Adrenal gland (tissue), 12 donors: ENCODE data around the gene PTPRU. TPM values are rescaled to one million over a fixed set of nuclear protein-coding genes. Genes with fewer than 3 reads are reported as not detected.

Experiments
- DNase-seq, 7 donors: peaks; one replicate each; pipeline ENCODE4 v3.0.0-alpha.2; 2019 to 2020
- H3K27ac ChIP-seq, 5 donors: fragments of 200-600 bp; sonication (generic) in 4 of 5; 1 replicate in 3 of 5; 2 replicates in 2 of 5; pipeline versions ENCODE4 v1.5.1 to v1.8.0; 2016 to 2020; ENCODE audit warnings: mild to moderate bottlenecking in 1 of 5
- H3K27me3 ChIP-seq: fragments of 200-600 bp; 2 replicates; pipeline ENCODE4 v1.8.0; 2021
- H3K36me3 ChIP-seq, 2 donors: fragments of 200-600 bp; replicated peaks in 1 of 2; 1 replicate in 1 of 2; 2 replicates in 1 of 2; pipeline versions ENCODE4 v1.5.1 to v1.8.0; 2018 to 2022
- H3K4me1 ChIP-seq, 2 donors: fragments of 200-600 bp; replicated peaks in 1 of 2; 1 replicate in 1 of 2; 2 replicates in 1 of 2; pipeline versions ENCODE4 v1.5.1 to v1.8.0; 2018 to 2021
- H3K4me3 ChIP-seq, 4 donors: fragments of 200-600 bp; sonication (generic) in 3 of 4; one replicate each; pipeline ENCODE4 v1.5.1; 2016 to 2018
- H3K9me3 ChIP-seq, 3 donors: fragments of 200-600 bp; sonication (generic) in 1 of 3; replicated peaks in 1 of 3; 1 replicate in 2 of 3; 2 replicates in 1 of 3; pipeline versions ENCODE4 v1.5.1 to v1.8.0; 2016 to 2021
- POLR2A ChIP-seq, 2 donors: fragments of 450-650 bp; IDR thresholded peaks; one replicate each; pipeline ENCODE4 v1.6.1; 2017; ENCODE audit warnings: antibody characterized with exemption in 2 of 2, mild to moderate bottlenecking in 2 of 2, moderate library complexity in 1 of 2
- WGBS, 4 donors: extraction: QIAGEN DNeasy Blood & Tissue Kit in 2 of 4; methylation state at CpG; one replicate each; pipeline versions ENCODE4 v1.1.5 to v1.1.7; 2013 to 2017; 5-methylcytosine and 5-hydroxymethylcytosine counted together
- intact Hi-C, 2 donors: fragments of 100-400 bp; cut with DNase I; formaldehyde crosslinking; loops; one replicate each; pipeline versions ENCODE4 v1.14.1 to v1.15.0; 2022 to 2023
- polyA plus RNA-seq, 3 donors: library from polyadenylated mRNA; stranded (reverse); fragments of 200-250 nt in 2 of 3; fragments of 350-450 nt in 1 of 3; fragmentation: Illumina TruSeq in 1 of 3; extraction: RNeasy Lipid Tissue Mini Kit (QIAGEN cat#74804) in 1 of 3; gene quantifications; one replicate each; pipeline ENCODE4 v1.2.3, GENCODE V29; 2013 to 2014
- total RNA-seq, 9 donors: library from RNA; depleted of rRNA in 4 of 9; stranded (reverse); fragments of >200 nt in 4 of 9; fragments of 120-200 nt in 1 of 9; fragmentation: NEBNext Ultra II Directional in 1 of 9; extraction: Animal tissue kit (Norgen Biotek cat#: 25700) in 1 of 9; gene quantifications; one replicate each; pipeline versions ENCODE4 v1.1.0 to v1.2.4, GENCODE V29; 2013 to 2023
- TF ChIP-seq, protein P1 (sequence below), 6 experiments: fragments of 450-650 bp in 4 of 6; fragments of 200-600 bp in 2 of 6; sonication (generic) in 1 of 6; IDR thresholded peaks; 1 replicate in 5 of 6; 2 replicates in 1 of 6; pipeline versions ENCODE4 v1.5.1 to v1.8.0; 2016 to 2021; ENCODE audit warnings: antibody characterized with exemption in 6 of 6, mild to moderate bottlenecking in 2 of 6, moderate library complexity in 1 of 6
- donor health status: healthy with polysubstance abuse.
- donor health status: Bipolar disorder and iron deficiency.
- donor health status: DM: yes; HTN: yes; CAD: no.
- donor health status: DM: no; HTN: no; CAD: no.
- donor health status: DM: no; HTN: no; CAD: no.
- donor health status: DM: yes; HTN: yes; CAD: no.

Gene PTPRU
- total and polyA plus RNA-seq, 12 donors, result 1.4 to 14.4 (median 6.7) TPM

DNA sequence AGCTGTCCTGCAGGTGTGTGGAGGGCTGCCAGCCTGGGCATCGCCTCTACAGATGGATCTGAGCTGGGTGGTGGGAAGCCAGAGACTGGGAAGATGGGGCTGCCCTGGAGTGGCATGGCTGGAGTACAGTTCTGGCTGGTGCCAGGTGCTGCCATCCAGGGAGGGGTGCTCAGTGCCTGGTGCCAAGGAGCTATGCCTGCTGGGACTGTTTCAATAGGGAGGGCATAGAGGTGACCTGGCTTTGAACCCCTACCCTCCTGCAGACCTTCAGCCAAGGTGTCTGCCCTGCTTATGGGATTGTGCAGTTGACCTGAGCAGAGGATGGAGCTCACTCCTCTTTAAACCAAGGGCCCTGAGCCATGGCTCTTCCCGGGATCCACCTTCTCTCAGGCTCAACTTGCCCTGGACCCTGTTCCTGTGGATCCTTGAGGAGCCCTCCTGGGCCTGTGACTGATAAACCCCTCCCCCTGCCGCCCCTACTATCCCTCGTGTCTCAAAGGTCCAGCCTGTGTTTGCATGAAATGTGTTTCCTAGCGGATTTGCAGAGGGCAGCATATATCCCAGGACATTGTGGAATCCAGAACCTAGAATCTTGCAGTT, 48.7 kb downstream of the PTPRU start:
- DNase-seq, result no peak
- WGBS, 4 donors, result 67 to 78% (median 73%) methylated on average over 4 to 5 of the region's 5 CpGs
- Histone ChIP-seq H3K36me3 (no peaks in the 10 kb centered on the region), H3K27me3 (no peaks in the 10 kb centered on the region), H3K4me3 (no peak overlapping the region), H3K27ac (no peak overlapping the region), H3K9me3 (no peaks in the 10 kb centered on the region), H3K4me1 (peaks cover 0 to 4% of the 10 kb centered on the region in 2 donors)
- no peak for TF ChIP-seq POLR2A (IDR thresholded peaks at IDR 0.05)
- TF ChIP-seq, protein P1, sequence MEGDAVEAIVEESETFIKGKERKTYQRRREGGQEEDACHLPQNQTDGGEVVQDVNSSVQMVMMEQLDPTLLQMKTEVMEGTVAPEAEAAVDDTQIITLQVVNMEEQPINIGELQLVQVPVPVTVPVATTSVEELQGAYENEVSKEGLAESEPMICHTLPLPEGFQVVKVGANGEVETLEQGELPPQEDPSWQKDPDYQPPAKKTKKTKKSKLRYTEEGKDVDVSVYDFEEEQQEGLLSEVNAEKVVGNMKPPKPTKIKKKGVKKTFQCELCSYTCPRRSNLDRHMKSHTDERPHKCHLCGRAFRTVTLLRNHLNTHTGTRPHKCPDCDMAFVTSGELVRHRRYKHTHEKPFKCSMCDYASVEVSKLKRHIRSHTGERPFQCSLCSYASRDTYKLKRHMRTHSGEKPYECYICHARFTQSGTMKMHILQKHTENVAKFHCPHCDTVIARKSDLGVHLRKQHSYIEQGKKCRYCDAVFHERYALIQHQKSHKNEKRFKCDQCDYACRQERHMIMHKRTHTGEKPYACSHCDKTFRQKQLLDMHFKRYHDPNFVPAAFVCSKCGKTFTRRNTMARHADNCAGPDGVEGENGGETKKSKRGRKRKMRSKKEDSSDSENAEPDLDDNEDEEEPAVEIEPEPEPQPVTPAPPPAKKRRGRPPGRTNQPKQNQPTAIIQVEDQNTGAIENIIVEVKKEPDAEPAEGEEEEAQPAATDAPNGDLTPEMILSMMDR (IDR thresholded peaks at IDR 0.05), result no peak
- intact Hi-C loops, result no loop called here

DNA sequence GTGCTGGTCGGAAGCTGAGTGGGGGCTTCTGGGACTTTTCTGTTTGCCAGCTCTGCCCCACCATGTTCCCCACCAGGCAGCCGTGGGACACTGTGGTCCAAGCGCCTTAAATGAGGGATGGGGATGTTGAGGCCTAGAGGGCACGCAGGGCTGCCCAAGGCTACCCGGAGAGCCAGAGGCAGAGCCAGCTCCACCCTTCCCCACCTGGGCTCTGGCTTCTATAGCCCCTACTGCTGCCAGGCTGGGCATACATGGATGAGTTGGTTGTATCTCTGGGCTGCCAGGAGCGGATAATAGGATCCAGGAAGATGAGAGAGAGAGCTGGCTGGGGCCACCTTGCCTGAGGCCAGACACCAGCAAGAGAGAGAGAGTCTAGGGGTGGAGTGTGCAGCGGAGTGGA, 49.4 kb downstream of the PTPRU start:
- TF ChIP-seq, protein P1 (IDR thresholded peaks at IDR 0.05), result no peak
- TF ChIP-seq POLR2A (IDR thresholded peaks at IDR 0.05), result no peak
- no peaks in the 10 kb centered on the region for H3K36me3 ChIP-seq
- H3K4me3 ChIP-seq, result no peak overlapping the region
- H3K27me3 ChIP-seq, result no peaks in the 10 kb centered on the region
- intact Hi-C loops, result no loop called here
- no peaks in the 10 kb centered on the region for H3K9me3 ChIP-seq
- H3K27ac ChIP-seq, result no peak overlapping the region
- peaks cover 0 to 4% of the 10 kb centered on the region in 2 donors for H3K4me1 ChIP-seq
- no peak for DNase-seq
- WGBS, 4 donors, result 90 to 100% (median 92%) methylated on average over 4 to 7 of the region's 7 CpGs

DNA sequence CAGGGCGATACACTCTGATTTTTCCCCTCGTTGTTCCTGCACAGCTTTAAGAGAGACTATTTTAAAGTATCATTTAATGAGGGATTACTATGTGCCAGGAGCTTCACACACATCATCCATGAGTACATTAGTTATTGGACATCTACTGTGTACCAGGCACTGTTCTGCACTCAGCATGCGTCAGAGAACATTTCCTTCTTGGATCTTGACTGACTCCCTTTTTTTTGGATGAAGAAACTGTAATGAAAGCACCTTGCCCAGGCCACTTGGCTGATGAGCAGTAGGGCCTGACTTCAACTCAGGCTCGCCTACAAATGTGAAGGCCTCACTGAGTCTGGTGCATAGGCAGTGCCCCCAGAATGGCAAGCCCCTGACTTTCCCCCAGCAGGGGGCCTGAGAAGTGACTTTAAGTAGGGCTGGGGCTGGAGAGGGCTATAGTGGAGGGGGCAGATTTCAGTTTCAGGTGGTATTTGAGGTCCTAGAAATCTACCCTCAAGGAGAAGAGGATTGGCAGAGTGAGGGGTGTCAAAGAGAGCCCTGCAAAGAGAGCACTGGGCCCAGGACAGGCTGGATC, 50.0 kb downstream of the PTPRU start:
- intact Hi-C loops, result no loop called here
- WGBS, 4 donors, result 92 to 97% (median 95%) methylated on average over 4 of the region's 4 CpGs

DNA sequence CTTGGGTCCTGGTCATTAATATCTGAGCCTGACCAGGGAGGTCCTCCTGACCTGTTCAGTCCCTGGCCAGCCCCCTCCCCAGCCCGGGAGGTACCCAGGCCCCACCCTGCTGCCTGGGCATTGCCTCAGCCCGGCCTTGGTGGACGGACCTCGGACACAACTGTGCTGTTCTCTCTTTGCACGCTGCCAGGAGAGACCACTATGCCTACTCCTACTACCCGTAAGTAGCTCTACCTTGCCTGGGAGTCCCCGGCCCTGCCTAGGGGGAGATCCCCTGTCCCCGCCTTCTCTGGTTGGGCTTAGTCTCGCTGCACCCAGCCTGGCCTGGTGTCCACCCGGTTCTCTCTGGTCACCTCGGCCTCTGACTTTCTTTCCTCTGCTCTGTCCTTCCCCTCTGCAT, 53.2 kb downstream of the PTPRU start:
- Histone ChIP-seq H3K36me3 (no peaks in the 10 kb centered on the region), H3K27me3 (no peaks in the 10 kb centered on the region), H3K9me3 (no peaks in the 10 kb centered on the region), H3K4me3 (no peak overlapping the region), H3K4me1 (peaks cover 0 to 4% of the 10 kb centered on the region in 2 donors), H3K27ac (no peak overlapping the region)
- intact Hi-C loops, result no loop called here
- no peak for DNase-seq
- TF ChIP-seq, protein P1 (IDR thresholded peaks at IDR 0.05), result no peak
- no peak for TF ChIP-seq POLR2A (IDR thresholded peaks at IDR 0.05)
- 84 to 98% (median 90%) methylated on average over 6 to 11 of the region's 11 CpGs for WGBS, 4 donors

More for the DNA sequence above, 50.0 kb downstream of the PTPRU start:
- no peak overlapping the region for H3K4me3 ChIP-seq
- no peaks in the 10 kb centered on the region for H3K36me3 ChIP-seq
- no peaks in the 10 kb centered on the region for H3K9me3 ChIP-seq
- DNase-seq, result no peak
- H3K27me3 ChIP-seq, result no peaks in the 10 kb centered on the region
- H3K27ac ChIP-seq, result no peak overlapping the region
- H3K4me1 ChIP-seq, result peaks cover 0 to 4% of the 10 kb centered on the region in 2 donors
- TF ChIP-seq POLR2A (IDR thresholded peaks at IDR 0.05), result no peak
- TF ChIP-seq, protein P1 (IDR thresholded peaks at IDR 0.05), result no peak
